GM19463 (cell line): ENCODE results near the gene DGKI.
"Not testable (repeated sequence)": the region's sequence is repeated elsewhere in the genome, so short reads cannot be mapped to it uniquely, and the experiment has no call there.

ENCODE experiments used
- ATAC-seq: cut with Tn5 transposase; IDR thresholded peaks from one replicate; pipeline ENCODE4 v1.9.1; 2021; ENCODE audit warnings: mild to moderate bottlenecking, moderate library complexity; ENCODE audit not compliant: unreplicated experiment

The DGKI gene

DNA sequence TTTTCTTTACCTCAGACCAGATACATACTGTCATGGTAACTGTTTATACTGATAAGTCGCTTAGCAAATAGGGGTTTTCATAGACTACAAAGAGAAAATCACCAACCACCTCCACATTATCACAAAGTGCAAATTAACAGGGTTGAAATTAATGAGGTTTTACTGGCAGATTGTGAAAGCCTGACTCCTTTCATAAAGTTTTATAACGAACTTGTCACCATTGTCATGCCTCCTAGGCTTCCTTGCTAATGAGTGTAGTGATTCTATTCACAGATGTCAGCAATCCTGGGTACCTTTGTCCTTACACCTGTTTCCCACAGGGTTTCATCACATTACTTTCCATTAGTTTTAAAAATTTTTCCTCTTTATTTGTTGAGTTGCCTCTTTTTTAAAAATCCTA is 361.0 kb downstream of the DGKI start:
- ATAC-seq: no peak

DNA sequence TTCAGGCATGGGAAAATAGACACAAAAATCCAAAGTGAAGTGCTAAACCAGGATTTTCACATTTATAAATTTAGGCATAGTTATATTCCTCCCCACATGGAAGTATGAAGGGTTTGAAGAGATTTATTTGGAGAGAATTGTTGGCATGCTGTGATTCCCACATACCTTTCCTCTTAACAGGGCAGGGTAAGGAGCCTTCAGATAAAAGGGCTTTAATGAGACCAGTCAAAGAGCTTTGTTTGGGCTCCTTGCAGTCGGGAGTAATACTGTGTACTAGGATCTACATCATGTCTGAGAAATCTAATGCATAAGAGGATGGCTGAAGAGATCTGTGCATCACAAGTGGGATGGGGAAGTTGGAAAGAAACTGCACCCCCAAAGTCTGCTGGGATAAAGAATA is 362.4 kb downstream of the DGKI start:
- ATAC-seq: no peak

- no peak for ATAC-seq
Measured at GRCh38 chr7:137482466-137482865, 364.3 kb downstream of the DGKI start.

DNA sequence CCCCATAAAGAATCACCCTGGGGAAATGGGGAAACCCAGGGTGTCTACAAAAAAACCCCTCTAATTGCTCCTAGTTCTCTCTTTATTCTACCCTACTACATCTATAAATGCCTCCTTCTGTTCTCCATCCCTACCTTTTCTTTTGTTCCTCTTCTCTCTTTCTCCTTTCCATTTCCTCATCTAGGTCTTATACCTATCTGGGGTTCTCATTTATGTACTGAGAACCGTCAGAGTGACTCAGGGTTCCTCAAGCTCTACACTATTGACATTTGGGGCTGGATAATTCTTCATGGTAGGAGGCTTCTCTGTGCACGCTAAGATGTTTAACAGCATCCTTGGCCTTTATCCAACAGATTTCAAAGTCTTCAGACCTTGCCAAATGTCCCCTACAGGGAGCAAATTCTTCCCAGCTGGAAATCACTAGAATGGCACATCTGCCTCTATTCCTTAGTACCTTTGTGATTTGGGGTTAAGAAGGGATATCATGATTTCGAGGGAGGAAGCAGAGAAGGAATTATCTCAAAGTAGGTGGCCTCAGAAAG is 365.9 kb downstream of the DGKI start:
- ATAC-seq: no peak

GRCh38 chr7:137480401-137480800 is 366.4 kb downstream of the DGKI start:
- ATAC-seq: no peak

- no peak for ATAC-seq
Measured at GRCh38 chr7:137476937-137477336, 369.8 kb downstream of the DGKI start.

- no peak for ATAC-seq
Measured at GRCh38 chr7:137475966-137476365, 370.8 kb downstream of the DGKI start.

GRCh38 chr7:137474540-137475026 is 372.2 kb downstream of the DGKI start:
- ATAC-seq: no peak

DNA sequence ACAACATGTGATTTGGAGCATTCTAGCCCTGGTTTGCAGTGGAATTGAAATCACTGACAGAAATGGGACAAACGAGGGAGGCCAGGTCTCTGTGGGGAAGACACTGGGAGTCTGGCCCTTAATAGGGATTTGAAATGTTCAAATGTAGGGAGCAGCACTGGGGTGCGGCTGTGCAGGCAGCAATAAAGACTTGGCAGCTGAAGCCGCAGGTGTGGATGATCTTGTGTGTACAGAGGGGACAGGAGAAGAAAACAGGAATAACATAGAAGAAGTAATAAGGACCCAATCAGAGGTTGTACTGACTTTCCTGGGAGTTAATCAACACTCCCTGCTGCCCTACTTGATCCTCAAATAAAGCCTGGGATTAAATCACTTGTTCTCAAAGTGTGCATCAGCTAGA is 375.6 kb downstream of the DGKI start:
- no peak for ATAC-seq

GRCh38 chr7:137469858-137470257 is 376.9 kb downstream of the DGKI start:
- ATAC-seq: no peak

DNA sequence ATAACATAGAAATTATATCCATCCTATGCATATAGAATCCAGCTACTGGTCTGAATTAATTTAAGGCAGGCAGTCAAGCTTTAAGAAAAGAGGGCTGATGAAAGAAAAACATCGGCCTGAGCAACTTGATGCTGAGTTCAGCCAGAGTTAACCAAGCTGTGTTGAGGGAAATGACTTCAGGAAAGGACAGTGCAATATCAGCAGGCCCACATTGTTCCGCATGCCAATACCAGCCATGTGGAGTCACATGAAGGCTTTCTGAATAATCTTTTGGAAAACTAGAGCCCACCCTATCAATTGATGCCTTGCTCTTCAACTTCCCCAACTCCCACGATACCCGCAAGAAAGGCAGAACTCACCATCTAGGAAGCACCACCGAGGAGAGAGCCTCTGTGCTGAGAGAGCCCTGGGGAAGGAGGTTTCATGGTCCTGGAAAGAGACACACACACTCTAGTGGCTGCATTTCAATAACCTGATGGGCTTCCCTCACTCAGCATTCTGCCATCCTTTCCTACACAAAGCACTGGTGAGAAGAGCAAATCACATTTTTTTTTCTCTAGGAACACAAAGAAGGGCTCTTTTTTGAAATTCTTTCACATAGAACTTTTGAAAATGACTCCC is 377.5 kb downstream of the DGKI start:
- ATAC-seq: no peak

GRCh38 chr7:137462847-137463246 is 383.9 kb downstream of the DGKI start:
- no peak for ATAC-seq

- ATAC-seq: no peak
Measured at GRCh38 chr7:137462074-137462715, 384.6 kb downstream of the DGKI start.

GRCh38 chr7:137458399-137458798 is 388.4 kb downstream of the DGKI start:
- ATAC-seq: no peak

DNA sequence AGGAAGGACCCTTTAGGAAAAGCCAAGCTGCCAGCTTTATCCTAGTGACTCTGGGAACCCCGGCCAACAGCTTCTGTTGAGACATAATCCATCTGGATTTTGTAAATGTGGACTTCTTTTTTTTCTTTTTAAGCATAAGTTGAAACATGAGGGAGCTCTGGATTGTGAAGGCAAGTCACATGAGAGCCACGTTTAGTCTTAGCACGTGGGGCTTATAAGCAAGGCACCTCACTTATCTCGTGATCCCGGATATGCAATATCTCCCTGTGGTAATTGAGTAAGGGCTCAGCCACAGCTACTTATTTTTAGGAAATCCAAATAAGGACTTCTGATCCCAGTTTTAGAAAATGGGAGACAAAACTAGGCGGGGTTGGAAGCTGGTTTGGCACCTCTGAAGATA is 392.0 kb downstream of the DGKI start:
- ATAC-seq: no peak

GRCh38 chr7:137454246-137454724 is 392.5 kb downstream of the DGKI start:
- peak; percentile 56 for ATAC-seq

GRCh38 chr7:137453356-137453755 is 393.4 kb downstream of the DGKI start:
- ATAC-seq: no peak

- ATAC-seq: no peak
Measured at GRCh38 chr7:137449016-137449415, 397.8 kb downstream of the DGKI start.

DNA sequence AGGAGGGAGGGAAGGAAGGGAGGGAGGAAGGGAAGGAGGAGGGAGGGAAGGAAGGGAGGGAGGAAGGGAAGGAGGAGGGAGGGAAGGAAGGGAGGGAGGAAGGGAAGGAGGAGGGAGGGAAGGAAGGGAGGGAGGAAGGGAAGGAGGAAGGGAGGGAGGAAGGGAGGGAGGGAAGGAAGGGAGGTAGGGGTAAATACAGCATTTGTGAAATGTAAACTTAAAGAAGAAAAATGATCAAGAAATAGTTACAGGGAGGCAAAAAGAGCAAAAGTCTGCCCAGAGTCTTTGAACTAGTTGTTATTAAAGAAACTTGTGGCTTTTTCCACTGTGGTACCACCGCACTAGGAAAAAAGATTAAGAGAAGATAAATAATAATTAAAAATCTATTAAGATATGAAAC is 398.2 kb downstream of the DGKI start:
- not testable (repeated sequence) for ATAC-seq

- no peak for ATAC-seq
Measured at GRCh38 chr7:137446025-137446424, 400.7 kb downstream of the DGKI start.

DNA sequence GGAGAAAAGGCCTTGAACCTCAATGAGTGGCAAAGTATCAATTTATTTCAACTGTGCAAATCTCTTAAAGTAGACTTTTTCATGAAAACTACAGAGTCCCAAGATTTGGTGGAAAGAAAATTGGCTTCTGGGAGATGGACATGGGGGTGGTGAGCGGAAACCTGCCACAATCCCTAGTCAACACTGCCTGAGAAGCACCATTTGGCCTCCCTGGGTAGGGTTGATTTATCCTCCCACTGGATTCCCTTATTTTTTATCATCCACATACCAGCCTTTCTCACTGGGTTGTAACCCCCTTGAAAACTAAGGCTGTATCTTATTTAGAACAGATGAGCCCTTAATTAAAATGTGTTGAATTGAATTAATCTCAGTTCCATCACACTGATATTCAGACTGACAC is 401.5 kb downstream of the DGKI start:
- no peak for ATAC-seq

GRCh38 chr7:137443616-137444015 is 403.2 kb downstream of the DGKI start:
- ATAC-seq: no peak
